Stimulated activated effector memory CD8-positive, alpha-beta T cell treated with anti-CD3 and anti-CD28 coated beads, Interleukin-12 subunit alpha, Interleukin-12 subunit beta, amount 100 ng/mL, for 72 hours (primary cell): ENCODE results near the gene WDR70.
"Not testable (repeated sequence)": the region's sequence is repeated elsewhere in the genome, so short reads cannot be mapped to it uniquely, and the experiment has no call there.

Experiments used
- ATAC-seq: fragments of 150-1000 bp; cut with Tn5 transposase; 2 replicates; pipeline ENCODE4 v1.10.0; 2021
- DNase-seq, 2 donors: peaks; one replicate each; pipeline ENCODE4 v3.0.0; 2021 to 2022; ENCODE audit warnings: low spot score in 2 of 2
- H3K27ac Mint-ChIP-seq: one replicate; pipeline ENCODE4 v1.8.0; 2022; ENCODE audit warnings: mild to moderate bottlenecking, mixed read lengths
- H3K36me3 Mint-ChIP-seq: one replicate; pipeline ENCODE4 v1.8.0; 2022; ENCODE audit warnings: mild to moderate bottlenecking, mixed read lengths
- H3K4me1 Mint-ChIP-seq: one replicate; pipeline ENCODE4 v1.8.0; 2022; ENCODE audit warnings: mixed read lengths
- H3K4me3 Mint-ChIP-seq: one replicate; pipeline ENCODE4 v1.8.0; 2022; ENCODE audit warnings: mild to moderate bottlenecking, mixed read lengths
- H3K9me3 Mint-ChIP-seq: one replicate; pipeline ENCODE4 v1.8.0; 2022; ENCODE audit warnings: mixed read lengths

The WDR70 gene

DNA sequence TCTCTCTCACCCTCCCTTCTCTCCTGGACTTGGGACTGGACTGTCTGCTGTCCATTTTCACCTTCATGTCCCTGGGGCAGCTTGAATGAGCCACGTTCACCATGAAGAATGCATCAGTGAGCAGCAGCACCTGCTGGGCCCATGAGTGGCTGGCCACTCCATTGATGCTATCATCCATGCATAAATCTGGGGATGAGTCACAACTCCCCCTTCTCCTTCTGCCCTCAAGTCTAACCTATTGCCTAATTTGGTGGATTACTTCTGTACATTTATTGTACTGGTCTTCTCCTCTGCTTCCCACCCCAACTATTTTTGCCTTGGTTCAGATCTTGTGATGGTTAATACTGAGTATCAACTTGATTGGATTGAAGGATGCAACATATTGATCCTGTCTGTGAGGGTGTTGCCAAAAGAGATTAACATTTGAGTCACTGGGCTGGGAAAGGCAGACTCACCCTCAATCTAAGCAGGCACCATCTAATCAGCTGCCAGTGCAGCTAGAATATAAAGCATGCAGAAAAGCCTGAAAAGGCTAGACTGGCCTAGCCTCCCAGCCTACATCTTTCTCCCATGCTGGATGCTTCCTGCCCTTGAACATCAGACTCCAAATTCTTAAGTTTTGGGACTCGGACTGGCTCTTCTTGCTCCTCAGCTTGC, 414.0 kb downstream of the WDR70 start:
- peaks cover 11% of the 10 kb centered on the region for H3K9me3 Mint-ChIP-seq
- H3K4me1 Mint-ChIP-seq, result no peaks in the 10 kb centered on the region
- H3K27ac Mint-ChIP-seq, result no peak overlapping the region
- ATAC-seq, result no peak
- no peak for DNase-seq
- no peak overlapping the region for H3K4me3 Mint-ChIP-seq
- H3K36me3 Mint-ChIP-seq, result no peaks in the 10 kb centered on the region

DNA sequence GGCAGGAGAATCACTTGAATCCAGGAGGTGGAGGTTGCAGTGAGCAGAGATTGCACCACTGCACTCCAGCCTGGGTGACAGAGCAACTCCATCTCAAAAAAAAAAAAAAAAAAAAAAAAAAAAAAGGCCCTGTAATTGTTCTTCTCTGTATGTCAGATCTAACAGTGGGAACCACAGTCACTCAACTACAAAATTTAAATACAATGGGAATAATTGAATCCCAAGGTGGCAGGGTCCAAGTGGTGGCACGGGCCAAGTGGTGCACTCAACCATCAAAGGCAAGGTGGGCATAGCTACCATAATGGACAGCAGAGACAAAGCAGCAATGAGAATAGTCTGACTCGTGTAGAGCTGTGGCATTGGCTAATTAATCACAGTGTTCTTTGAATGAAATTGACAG, 416.2 kb downstream of the WDR70 start:
- H3K4me3 Mint-ChIP-seq, DNase-seq, ATAC-seq, H3K36me3 Mint-ChIP-seq, H3K4me1 Mint-ChIP-seq, H3K27ac Mint-ChIP-seq: not testable (repeated sequence)
- peaks cover 11% of the 10 kb centered on the region for H3K9me3 Mint-ChIP-seq

DNA sequence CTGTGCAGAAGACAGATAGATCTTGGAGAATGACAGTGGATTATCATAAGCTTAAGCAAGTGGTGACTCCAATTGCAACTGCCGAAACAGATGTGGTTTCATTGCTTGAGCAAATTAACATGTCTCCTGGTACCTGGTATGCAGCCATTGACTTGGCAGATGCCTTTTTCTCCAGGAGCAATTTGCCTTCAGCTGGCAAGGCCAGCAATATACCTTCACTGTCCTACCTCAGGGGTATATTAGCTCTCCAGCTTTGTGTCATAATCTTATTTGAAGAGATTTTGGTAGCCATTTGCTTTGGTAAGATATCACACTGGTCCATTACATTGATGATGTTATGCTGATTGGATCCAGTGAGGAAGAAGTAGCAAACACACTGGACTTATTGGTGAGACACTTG, 417.3 kb downstream of the WDR70 start:
- peaks cover 11% of the 10 kb centered on the region for H3K9me3 Mint-ChIP-seq
- H3K36me3 Mint-ChIP-seq, result not testable (repeated sequence)

DNA sequence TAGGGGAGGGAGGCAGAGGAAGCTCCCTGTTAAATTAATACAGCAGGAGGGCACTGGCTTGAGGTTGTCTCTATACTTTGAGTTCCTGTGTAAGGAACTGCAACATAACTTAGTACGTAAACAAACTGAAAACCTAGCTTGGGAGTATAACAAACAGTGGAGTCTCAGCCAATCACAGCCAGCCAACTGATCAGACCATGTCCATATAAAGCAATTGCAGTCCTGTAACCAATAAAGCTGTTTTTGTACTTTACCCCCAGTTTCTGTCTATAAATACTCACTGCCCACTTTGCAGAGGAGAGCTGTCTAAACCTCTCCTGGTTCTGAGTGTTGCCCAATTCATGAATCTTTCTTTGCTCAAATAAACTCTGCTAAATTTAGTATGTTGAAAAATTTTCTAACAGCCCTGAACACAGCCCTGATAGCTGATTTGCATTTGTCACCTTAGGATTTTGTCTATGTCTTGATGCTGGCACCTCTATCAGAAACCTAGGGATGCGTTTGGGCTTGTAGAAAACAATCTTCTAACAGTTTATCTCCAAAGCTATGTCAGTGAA, 420.8 kb downstream of the WDR70 start:
- Mint-ChIP-seq H3K36me3 (no peaks in the 10 kb centered on the region), H3K4me3 (no peak overlapping the region), H3K9me3 (peaks cover 3% of the 10 kb centered on the region), H3K4me1 (no peaks in the 10 kb centered on the region), H3K27ac (no peak overlapping the region)
- ATAC-seq, result no peak
- no peak for DNase-seq

More for the DNA sequence above, 417.3 kb downstream of the WDR70 start:
- H3K4me1 Mint-ChIP-seq, H3K27ac Mint-ChIP-seq, ATAC-seq, DNase-seq, H3K4me3 Mint-ChIP-seq: not testable (repeated sequence)

DNA sequence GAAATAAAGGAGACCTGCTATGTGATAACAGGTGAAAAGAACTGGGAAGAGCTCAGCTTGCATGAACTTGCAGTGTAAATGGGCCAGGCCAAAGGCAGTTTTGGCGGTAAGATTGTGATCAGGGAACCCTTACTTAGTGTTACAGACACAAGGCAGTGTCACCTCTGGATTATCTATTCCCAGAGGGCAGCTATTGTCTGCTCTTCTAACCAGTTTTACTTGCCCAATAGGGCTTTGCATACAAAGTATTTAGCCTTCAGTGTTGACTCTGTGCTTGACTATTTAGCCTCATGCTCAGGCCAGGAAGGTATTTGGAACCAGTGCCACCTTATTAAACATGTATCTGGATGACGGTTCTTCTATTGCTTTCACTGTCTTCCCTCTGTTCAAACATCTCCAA, 422.4 kb downstream of the WDR70 start:
- no peaks in the 10 kb centered on the region for H3K36me3 Mint-ChIP-seq
- no peak overlapping the region for H3K4me3 Mint-ChIP-seq
- DNase-seq (no peak), ATAC-seq (no peak)
- H3K27ac Mint-ChIP-seq, result no peak overlapping the region
- H3K9me3 Mint-ChIP-seq, result peaks cover 3% of the 10 kb centered on the region
- no peaks in the 10 kb centered on the region for H3K4me1 Mint-ChIP-seq
